Fibroblast of villous mesenchyme (primary cell): ENCODE results near the gene UBE2N. TPM values are rescaled to one million over a fixed set of nuclear protein-coding genes. Genes with fewer than 3 reads are reported as not detected.

Experiments
- DNase-seq: peaks from one replicate; pipeline ENCODE4 v3.0.0-alpha.2; 2010; ENCODE audit warnings: low read depth
- H3K4me3 ChIP-seq: 2 replicates; pipeline ENCODE4 v1.5.1; 2011; ENCODE audit warnings: low read depth, mild to moderate bottlenecking, low read length
- CTCF ChIP-seq: IDR thresholded peaks from 2 replicates; pipeline ENCODE4 v1.5.1; 2012; ENCODE audit warnings: low read depth, mild to moderate bottlenecking, low read length; ENCODE audit not compliant: insufficient read depth
- total RNA-seq: library from RNA; depleted of rRNA; stranded (reverse); fragments of >200 nt; gene quantifications from 2 replicates; pipeline ENCODE4 v1.2.3, GENCODE V29; 2012

Gene UBE2N
- total RNA-seq, 1 donor: 104 TPM

GRCh38 chr12:93468008-93468371 is 26.2 kb upstream of the UBE2N start:
- H3K4me3 ChIP-seq: peak overlapping the region; percentile 68
- no peak for TF ChIP-seq CTCF
- peak; percentile 2 for DNase-seq

GRCh38 chr12:93467351-93468007 is 25.7 kb upstream of the UBE2N start, which contains the start of gene MRPL42:
Gene MRPL42 (plus strand): TSS chr12:93467514. CDS start chr12:93469286, 1,772 bp downstream.
- DNase-seq: peak; percentile 84

GRCh38 chr12:93466625-93467350 is 25.0 kb upstream of the UBE2N start:
- H3K4me3 ChIP-seq: no peak overlapping the region

More at GRCh38 chr12:93467351-93468007, 25.7 kb upstream of the UBE2N start, which contains the start of gene MRPL42:
- TF ChIP-seq CTCF: peak; percentile 68
- peak within 1 kb of the TSS; percentile 68 for H3K4me3 ChIP-seq

DNA sequence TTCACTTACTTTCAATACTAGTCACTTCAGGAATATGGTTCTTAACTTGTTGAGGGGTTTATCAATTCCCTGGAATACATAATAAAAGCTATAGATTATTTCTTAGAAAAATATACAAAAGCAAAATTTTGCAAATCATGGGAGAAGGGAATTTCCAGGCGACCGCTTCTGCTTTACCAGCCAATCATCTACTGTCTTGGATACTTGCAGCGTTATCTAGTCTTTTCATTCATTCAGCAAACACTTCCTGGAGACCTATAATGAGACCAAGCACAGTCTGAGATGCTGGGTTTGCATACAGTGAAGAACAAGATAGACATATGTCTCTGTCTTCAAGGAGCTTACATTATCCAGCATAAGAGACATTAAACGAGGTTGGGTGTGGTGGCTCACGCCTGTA is 24.1 kb upstream of the UBE2N start:
- no peak for DNase-seq
- H3K4me3 ChIP-seq: no peak overlapping the region
- no peak for TF ChIP-seq CTCF

More at GRCh38 chr12:93466625-93467350, 25.0 kb upstream of the UBE2N start:
- TF ChIP-seq CTCF: no peak
- no peak for DNase-seq

GRCh38 chr12:93461503-93461902 is 19.8 kb upstream of the UBE2N start:
- no peak overlapping the region for H3K4me3 ChIP-seq
- TF ChIP-seq CTCF: no peak
- DNase-seq: no peak

DNA sequence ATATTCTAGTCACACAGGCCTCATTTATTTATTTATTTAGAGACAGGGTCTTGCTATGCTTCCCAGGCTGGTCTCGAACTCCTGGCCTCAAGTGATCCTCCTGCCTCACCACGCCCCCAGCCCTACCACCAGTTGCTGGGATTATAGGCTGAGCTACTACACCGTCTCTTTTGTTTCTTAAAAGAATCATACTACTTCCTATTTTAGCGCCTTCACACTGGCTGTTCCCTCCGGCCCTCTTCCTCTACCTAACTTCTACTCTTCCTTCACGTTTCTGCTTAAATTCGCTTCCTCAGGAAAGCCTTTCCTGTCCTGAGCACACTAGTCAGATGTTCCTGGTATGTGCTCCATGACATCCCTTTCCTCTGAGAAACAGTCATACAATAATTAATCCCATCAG is 19.2 kb upstream of the UBE2N start:
- TF ChIP-seq CTCF: no peak
- no peak overlapping the region for H3K4me3 ChIP-seq
- DNase-seq: no peak
